22Rv1 (cell line): ENCODE data around the gene SMIM28.

Source experiments
- ZFX ChIP-seq: fragments of 450-650 bp; IDR thresholded peaks from 2 replicates; pipeline ENCODE4 v1.6.1; 2017; ENCODE audit warnings: antibody characterized with exemption, borderline replicate concordance
- TF ChIP-seq, protein P1 (sequence below): fragments of 450-650 bp; IDR thresholded peaks from 2 replicates; pipeline ENCODE4 v1.5.1; 2017; ENCODE audit warnings: mild to moderate bottlenecking

DNA sequence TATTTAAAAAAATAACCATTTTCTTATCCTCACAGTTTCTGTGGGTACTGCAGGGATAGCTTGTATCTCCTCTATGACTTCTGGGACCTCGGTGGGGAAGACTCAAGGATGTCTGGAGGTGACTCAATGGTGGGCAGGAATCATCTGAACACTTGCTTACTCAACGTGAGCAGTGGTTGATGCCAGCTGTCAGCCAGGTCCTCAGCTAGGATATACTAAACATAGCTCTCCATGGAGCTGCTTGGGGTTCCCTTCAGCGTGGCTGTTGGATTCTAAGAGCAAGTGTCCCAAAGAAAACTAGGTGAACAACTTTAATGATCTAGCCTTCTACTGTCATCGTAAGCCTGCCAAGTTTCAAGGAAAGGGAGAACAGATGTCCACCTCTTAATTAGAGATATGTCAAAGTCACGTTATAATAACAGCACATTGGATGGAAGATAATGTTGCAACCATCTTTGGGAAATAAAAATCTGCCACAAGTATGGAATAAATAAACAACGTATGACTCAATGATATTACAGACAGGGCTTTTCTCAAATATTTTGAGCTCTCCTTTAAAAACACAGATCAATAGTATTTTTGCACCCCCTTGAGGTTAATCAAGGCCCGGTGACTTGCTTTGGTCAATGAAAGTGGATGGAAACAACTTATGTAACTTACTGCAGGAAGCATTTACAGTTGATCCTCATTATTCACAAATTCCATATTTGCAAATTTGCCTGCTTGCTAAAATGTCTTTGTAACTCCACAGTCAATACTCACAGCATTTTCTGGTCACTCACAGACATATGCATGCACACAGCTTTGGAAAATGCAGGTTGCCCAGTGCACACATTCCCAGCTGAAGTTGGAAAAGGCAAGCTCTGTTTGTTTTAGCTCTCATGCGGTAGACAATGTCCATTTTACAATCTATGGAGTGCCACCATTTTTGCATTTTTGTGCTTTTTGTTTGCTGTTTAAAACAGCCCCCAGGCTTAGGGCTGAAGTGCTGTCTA lies 19.7 kb downstream of the SMIM28 start:
- TF ChIP-seq, protein P1, sequence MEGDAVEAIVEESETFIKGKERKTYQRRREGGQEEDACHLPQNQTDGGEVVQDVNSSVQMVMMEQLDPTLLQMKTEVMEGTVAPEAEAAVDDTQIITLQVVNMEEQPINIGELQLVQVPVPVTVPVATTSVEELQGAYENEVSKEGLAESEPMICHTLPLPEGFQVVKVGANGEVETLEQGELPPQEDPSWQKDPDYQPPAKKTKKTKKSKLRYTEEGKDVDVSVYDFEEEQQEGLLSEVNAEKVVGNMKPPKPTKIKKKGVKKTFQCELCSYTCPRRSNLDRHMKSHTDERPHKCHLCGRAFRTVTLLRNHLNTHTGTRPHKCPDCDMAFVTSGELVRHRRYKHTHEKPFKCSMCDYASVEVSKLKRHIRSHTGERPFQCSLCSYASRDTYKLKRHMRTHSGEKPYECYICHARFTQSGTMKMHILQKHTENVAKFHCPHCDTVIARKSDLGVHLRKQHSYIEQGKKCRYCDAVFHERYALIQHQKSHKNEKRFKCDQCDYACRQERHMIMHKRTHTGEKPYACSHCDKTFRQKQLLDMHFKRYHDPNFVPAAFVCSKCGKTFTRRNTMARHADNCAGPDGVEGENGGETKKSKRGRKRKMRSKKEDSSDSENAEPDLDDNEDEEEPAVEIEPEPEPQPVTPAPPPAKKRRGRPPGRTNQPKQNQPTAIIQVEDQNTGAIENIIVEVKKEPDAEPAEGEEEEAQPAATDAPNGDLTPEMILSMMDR: no peak
- TF ChIP-seq ZFX: no peak
